Ishikawa (cell line): Measurements from ENCODE around the gene GEMIN4.

Experiments used
- CEBPB ChIP-seq: IDR thresholded peaks from 2 replicates; pipeline ENCODE4 v1.6.1; 2012
- CREB1 ChIP-seq: IDR thresholded peaks from 2 replicates; pipeline ENCODE4 v1.6.1; 2012; ENCODE audit warnings: low read depth
- EGR1 ChIP-seq: IDR thresholded peaks from 2 replicates; pipeline ENCODE4 v1.6.1; 2012
- EP300 ChIP-seq: IDR thresholded peaks from 2 replicates; pipeline ENCODE4 v1.6.1; 2012; ENCODE audit warnings: borderline replicate concordance
- FOXM1 ChIP-seq: IDR thresholded peaks from 2 replicates; pipeline ENCODE4 v1.6.1; 2012; ENCODE audit warnings: low read depth, borderline replicate concordance
- MAX ChIP-seq: IDR thresholded peaks from 2 replicates; pipeline ENCODE4 v1.6.1; 2012
- NFIC ChIP-seq: IDR thresholded peaks from 2 replicates; pipeline ENCODE4 v1.6.1; 2012
- RAD21 ChIP-seq: IDR thresholded peaks from 2 replicates; pipeline ENCODE4 v1.6.1; 2012; ENCODE audit warnings: low read depth
- TAF1 ChIP-seq: IDR thresholded peaks from 2 replicates; pipeline ENCODE4 v1.6.1; 2012; ENCODE audit warnings: low read depth, mild to moderate bottlenecking
- TCF12 ChIP-seq: IDR thresholded peaks from 2 replicates; pipeline ENCODE4 v1.6.1; 2012; ENCODE audit warnings: low read depth
- TEAD4 ChIP-seq: IDR thresholded peaks from 2 replicates; pipeline ENCODE4 v1.6.1; 2012
- YY1 ChIP-seq: IDR thresholded peaks from 2 replicates; pipeline ENCODE4 v1.6.1; 2012; ENCODE audit warnings: low read depth
- ZBTB7A ChIP-seq: IDR thresholded peaks from 2 replicates; pipeline ENCODE4 v1.6.1; 2012; ENCODE audit warnings: low read depth
- TF ChIP-seq, protein P1 (sequence below): IDR thresholded peaks from 2 replicates; pipeline ENCODE4 v1.6.1; 2012; ENCODE audit warnings: low read depth, mild to moderate bottlenecking
- TF ChIP-seq, protein P2 (sequence below): IDR thresholded peaks from 2 replicates; pipeline ENCODE4 v1.6.1; 2012

The GEMIN4 gene

GRCh38 chr17:752002-752619, at the start of gene GEMIN4:
Gene GEMIN4, minus strand, starts transcription at chr17:752264. Its CDS starts 122 bp downstream, at chr17:752142.
- TF ChIP-seq, protein P1, sequence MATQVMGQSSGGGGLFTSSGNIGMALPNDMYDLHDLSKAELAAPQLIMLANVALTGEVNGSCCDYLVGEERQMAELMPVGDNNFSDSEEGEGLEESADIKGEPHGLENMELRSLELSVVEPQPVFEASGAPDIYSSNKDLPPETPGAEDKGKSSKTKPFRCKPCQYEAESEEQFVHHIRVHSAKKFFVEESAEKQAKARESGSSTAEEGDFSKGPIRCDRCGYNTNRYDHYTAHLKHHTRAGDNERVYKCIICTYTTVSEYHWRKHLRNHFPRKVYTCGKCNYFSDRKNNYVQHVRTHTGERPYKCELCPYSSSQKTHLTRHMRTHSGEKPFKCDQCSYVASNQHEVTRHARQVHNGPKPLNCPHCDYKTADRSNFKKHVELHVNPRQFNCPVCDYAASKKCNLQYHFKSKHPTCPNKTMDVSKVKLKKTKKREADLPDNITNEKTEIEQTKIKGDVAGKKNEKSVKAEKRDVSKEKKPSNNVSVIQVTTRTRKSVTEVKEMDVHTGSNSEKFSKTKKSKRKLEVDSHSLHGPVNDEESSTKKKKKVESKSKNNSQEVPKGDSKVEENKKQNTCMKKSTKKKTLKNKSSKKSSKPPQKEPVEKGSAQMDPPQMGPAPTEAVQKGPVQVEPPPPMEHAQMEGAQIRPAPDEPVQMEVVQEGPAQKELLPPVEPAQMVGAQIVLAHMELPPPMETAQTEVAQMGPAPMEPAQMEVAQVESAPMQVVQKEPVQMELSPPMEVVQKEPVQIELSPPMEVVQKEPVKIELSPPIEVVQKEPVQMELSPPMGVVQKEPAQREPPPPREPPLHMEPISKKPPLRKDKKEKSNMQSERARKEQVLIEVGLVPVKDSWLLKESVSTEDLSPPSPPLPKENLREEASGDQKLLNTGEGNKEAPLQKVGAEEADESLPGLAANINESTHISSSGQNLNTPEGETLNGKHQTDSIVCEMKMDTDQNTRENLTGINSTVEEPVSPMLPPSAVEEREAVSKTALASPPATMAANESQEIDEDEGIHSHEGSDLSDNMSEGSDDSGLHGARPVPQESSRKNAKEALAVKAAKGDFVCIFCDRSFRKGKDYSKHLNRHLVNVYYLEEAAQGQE: no peak
- TF ChIP-seq MAX (peak; percentile 56; the same call in 1 of the 2 replicates), EGR1 (peak; percentile 12; the same call in 1 of the 2 replicates), CEBPB (no peak), YY1 (no peak), FOXM1 (no peak), TEAD4 (no peak), TAF1 (peak; percentile 32; the same call in 1 of the 2 replicates), TCF12 (no peak; the same call in 1 of the 2 replicates), EP300 (no peak), CREB1 (no peak), ZBTB7A (peak; percentile 89), RAD21 (peak; percentile 21; the same call in 1 of the 2 replicates), NFIC (no peak)
- TF ChIP-seq, protein P2, sequence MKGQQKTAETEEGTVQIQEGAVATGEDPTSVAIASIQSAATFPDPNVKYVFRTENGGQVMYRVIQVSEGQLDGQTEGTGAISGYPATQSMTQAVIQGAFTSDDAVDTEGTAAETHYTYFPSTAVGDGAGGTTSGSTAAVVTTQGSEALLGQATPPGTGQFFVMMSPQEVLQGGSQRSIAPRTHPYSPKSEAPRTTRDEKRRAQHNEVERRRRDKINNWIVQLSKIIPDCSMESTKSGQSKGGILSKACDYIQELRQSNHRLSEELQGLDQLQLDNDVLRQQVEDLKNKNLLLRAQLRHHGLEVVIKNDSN: no peak

- TF ChIP-seq TEAD4 (no peak), EGR1 (no peak), RAD21 (no peak), TCF12 (no peak), NFIC (no peak), MAX (no peak), ZBTB7A (no peak), YY1 (no peak)
Measured at GRCh38 chr17:801660-802059, 49.6 kb upstream of the GEMIN4 start.

- TF ChIP-seq CREB1 (no peak), FOXM1 (no peak), TCF12 (no peak), EGR1 (no peak), RAD21 (no peak), TAF1 (no peak)
Measured at GRCh38 chr17:800446-801242, 48.6 kb upstream of the GEMIN4 start.

DNA sequence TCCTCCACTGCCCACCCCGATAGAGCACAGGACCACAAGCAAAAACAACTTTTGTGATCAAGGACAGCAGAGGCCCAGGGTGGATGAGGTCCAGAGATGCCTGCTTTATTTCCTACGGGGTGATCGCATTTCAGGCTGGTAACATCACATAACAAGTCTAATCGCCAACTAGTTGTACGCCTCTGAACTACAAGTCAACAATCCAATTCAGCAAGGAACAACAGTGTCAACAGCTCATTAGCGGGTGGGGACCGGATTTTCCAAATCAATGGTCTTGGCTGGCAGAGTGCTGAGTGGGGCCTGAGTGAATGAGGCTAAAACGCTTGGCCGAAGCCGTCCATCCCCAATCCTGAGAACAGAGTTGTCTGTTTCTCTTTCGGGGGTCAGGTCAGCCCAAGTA, 47.2 kb upstream of the GEMIN4 start:
- TF ChIP-seq, protein P1: no peak
- no peak for TF ChIP-seq TEAD4
- no peak for TF ChIP-seq RAD21
- TF ChIP-seq EGR1: no peak
- no peak for TF ChIP-seq FOXM1

DNA sequence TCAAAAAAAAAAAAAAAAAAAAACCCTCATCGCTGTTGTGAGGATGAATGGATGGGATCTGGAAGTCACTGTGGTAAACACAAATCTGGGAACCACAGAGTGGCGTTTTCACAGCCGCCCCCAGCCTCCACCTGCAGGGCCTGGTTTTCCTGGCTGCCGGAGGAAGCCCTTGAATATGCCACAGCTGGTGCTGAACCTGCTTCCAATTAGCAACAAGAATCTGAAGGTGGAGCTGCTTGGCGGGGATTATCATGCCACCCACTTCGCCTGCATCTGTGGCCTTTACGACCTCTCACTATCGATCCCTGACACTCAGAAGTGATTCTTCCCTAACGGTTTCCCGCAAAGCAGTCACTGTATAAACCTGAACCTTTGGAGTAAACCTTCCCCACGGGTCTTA, 46.2 kb upstream of the GEMIN4 start:
- no peak for TF ChIP-seq NFIC
- no peak for TF ChIP-seq CREB1
- TF ChIP-seq, protein P2: no peak
- no peak for TF ChIP-seq TAF1
- no peak for TF ChIP-seq TEAD4
- no peak for TF ChIP-seq FOXM1
- no peak for TF ChIP-seq EGR1
- TF ChIP-seq RAD21: no peak

GRCh38 chr17:797236-797840, 45.3 kb upstream of the GEMIN4 start:
- no peak for TF ChIP-seq MAX
- no peak for TF ChIP-seq RAD21
- no peak for TF ChIP-seq EGR1
- no peak for TF ChIP-seq FOXM1
- TF ChIP-seq, protein P2: no peak
- TF ChIP-seq NFIC: no peak
- TF ChIP-seq ZBTB7A: no peak
- no peak for TF ChIP-seq TAF1
- TF ChIP-seq CREB1: no peak
- no peak for TF ChIP-seq EP300
- no peak for TF ChIP-seq TCF12
- TF ChIP-seq, protein P1: no peak
- no peak for TF ChIP-seq YY1
